NCI-H1694 treated with DMSO at 0.1 percent for 48 hours (cell line): ENCODE measurements around the gene MYDGF.

Source experiments
- DNase-seq: peaks from one replicate; lab custom pipeline; 2025; lab: John Stamatoyannopoulos, UW

Gene MYDGF

DNA sequence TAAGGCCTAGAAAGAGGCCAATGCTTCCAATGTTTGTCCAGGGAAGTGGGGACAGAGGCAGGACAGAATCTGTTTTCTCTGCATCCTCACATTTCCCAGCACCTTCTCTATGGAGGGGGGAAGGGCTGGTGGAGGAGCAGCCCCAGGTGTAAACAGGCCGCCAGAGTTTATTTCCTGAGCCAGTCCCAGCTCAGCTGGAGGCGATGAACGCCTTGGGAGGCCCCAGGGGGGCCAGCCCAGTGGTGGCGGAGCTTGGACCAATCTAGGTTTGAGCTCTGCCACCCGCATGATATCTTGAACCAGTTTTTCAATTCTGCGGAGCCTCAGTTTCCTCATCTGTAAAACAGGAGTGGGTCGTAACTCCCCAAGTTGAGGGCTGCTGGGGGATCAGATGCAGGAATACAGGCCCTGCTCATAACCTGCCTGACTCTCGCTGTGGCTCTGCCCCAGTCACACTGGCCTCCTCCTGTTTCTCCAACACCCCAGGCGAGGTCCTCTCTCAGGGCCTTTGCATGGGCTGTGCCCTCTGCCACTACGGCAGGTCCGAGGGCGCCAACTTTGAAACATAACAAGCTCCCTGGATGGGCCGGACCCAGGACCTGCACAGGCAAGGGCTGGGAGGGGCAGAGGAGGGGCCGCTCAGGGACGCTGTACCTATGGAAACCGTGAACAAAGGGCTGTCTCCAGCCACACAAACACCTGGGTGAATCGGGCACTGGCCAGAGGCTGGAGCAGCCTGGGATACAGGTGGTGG lies 29.7 kb downstream of the MYDGF start:
- no peak for DNase-seq

DNA sequence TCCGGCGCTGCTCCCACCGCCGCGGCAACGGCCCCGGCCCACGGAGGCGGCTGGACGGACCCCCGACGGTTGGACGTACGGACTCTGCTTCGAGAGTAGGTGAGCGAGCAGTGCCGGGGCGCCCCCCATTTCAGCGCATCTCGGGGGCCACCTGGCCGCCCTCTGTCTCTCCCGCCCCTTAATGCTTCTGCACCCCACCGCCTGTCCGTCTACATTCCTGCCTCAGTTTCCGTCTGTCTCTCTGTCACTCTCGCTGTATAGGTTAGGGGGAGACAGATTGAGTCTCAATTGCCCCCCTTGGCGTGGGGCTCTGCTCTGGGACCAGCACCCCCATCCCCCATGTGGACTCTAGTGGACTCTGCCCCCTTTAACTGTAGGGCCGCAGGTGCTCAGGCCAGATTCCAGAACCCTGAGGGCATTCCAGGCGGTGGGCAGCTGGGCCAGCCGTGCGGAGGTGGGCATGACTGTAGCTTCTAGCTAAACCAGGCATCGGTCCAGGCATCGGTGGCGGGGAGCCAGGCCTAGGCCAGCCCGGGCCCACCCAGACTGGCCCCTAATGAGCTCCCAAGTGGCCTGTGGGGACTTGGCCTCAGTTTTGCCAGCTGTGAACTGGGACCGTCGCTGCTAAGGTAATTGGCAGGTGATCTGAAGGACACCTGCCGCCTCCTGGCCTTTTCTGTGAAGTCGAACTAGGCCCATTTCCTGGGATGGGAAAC lies 30.5 kb downstream of the MYDGF start:
- no peak for DNase-seq

GRCh38 chr19:4638828-4639530 lies 31.2 kb downstream of the MYDGF start, which contains the start of gene TNFAIP8L1:
TNFAIP8L1 (plus strand) TSS chr19:4639516; CDS start chr19:4651870, 12,354 bp downstream.
- peak; percentile 71 for DNase-seq

DNA sequence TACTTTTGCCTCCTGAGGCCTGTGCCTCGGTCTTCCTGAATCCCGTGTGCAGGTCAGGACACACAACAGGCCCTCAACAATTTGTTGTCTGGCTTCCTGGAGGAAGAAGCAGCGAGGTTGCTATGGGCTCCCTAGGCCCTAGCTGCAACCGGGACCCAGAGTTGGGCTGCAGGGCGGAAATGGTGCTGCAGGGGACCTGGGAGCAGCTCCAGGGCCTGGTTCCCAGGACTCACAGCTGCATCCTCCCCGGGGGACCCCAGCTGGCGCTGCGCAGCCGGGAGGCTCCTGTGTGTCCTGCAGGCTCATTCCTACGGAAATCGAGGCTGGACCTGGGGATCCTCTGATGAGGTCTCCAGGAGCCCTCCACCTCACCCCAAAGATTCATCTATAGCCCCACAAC lies 31.8 kb downstream of the MYDGF start:
- no peak for DNase-seq

DNA sequence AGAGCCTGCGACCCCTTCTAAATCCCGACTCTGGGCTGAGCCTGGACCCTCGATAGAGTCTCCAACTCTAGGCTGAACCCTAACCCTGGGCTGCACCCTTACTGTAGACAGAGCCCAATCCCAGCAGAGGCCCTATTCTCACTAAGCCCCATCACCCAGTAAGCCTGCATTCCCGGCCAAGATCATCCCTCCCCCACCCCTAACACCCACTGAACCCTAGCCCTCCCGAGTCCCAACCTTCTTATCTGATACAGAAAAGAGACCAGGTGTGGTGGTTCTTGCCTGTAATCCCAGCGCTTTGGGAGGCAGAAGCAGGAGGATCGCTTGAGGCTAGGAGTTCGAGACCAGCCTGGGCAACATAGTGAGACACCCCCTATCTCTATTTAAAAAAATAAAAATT lies 33.4 kb downstream of the MYDGF start:
- DNase-seq = no peak

DNA sequence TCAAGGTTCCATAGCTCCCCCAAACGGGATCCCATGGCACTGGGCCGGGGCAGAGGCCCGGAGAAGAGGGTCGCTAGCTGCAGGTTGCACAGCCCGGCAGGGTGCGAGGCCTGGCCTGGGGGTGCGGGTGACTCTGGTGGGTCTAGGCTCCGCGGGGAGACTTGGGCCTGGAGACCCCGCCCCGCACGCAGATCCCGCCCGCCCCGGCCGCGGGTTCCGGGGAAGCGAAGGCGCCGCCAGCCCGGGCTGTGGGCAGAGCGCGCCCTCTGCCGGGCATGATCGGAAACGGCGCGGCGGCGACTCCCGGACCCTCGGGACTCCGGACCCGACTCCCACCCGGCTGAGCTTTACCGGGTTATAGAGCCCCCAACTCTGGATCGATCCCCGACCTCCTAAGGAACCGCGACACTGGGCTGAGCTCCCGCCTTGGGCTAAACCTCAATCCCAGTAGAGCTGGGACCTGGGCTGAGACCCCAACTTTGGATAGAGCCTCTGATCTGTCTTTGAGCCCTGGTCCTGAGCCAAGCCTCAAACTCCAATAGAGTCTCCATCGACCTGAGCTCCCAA lies 33.9 kb downstream of the MYDGF start:
- peak; percentile 10 for DNase-seq

- DNase-seq = peak; percentile 12
Observed at GRCh38 chr19:4635754-4636116, 34.4 kb downstream of the MYDGF start.

DNA sequence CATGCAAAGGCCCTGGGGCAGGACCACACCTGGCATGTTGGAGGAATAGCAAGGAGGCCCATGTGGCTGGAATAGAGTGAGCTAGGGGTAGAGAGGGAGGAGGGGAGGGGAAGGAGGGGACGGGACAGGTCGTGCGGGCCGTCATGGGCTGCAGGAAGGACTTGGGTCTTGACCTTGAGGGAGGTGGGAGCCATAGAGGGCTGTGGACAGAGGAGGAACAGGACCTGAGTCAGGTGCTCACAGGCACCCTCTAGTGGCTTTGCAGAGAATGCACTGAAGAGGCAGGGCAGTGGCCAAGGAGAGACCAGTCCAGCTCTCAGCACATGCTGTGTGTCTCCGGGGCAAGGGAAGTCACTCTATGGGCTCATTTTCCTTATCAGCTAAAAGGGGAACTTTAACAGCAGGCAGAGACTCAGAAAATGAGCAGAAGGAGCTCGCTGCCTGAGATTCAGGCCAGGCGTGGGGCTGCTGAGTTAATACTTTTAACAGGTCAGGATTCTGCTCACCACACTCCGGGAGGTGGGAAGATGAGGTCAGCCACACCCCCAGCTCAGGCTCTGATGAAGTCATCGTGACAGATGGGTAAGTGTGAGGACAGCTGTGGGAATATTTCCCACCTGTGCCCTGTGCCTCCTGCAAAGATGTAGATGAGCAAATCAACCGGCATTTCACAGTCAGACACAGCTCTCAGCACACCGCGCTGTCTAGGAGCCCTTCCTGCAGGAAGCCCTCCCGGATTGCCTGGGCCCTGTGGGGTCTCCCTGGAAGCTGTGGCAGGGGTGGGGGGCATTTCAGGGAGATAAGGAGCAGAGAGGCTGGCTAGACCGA lies 36.8 kb downstream of the MYDGF start:
- DNase-seq = peak; percentile 84

GRCh38 chr19:4624733-4625362 lies 45.3 kb downstream of the MYDGF start:
- DNase-seq = peak; percentile 26

DNA sequence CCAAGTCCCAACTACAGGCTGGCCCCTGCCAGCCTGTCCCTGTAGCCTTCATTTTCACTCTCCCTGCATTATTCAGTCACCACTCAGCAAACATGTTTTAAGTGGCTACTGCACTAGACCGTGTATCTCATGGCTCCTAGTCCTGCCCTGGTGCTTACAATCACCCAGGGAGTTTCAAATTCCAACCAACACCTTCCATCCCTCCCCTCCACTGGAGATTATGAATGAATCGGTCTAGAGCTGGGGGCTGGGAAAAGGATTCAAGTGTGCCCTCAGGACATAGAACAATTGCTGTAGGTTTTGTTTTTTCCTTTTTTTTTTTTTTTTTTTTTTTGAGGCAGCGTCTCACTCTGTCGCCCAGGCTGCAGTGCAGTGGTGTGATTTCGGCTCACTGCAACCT lies 45.8 kb downstream of the MYDGF start:
- no peak for DNase-seq

DNA sequence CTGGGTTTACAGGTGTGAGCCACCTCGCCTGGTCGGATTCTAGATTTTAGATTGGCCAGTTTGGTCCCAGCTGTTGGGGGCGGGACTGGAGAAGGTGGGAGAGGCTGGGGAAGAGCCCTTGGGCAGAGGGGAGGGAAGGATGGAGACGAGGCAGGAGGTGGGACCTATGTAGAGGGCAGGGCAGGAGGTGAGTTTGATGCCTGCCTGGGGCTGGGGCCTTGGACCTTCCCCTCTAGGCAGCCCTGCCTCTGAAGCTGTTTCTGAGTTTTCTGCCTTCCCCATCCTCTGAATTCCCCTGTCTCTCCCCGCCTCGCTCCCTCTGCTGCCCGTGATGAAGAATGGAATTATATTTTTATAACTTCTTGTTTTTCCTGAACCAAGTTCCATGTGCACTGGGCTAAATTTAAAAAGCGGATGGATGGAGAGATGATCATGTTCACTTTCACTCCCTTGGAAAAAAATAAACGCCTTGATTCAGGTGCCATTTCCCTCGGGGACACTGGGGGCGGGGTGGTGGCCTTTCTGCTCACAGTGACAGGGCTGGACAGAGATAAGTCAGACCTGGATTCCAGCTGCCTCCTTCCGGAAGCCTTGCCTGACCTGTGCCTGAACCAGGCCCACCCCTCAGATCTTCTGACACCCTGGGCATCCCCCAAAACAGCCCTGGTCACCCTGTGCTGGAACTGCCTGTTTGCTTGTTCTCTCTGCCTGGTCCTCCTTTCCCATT lies 47.3 kb downstream of the MYDGF start:
- no peak for DNase-seq

DNA sequence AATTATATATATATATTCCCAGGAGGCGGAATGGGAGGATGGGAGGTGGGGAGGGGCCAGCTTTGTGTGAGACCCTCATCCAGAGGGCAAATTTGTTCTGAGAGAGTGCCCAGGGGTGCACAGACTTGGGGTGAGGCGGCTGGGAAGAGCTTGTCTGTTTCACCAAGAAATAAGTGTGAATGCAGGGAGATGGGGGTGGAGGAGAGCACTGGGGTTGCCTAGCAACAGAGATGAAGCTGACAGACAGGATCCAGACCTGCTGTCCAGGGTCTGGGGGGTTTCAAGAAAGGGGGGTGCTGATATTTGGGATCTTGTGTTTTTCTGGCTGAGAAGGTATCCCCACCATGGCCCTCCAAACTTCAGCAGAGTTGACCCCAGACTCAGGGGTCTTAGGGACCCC lies 49.5 kb downstream of the MYDGF start:
- DNase-seq = no peak

GRCh38 chr19:4619668-4620294 lies 50.4 kb downstream of the MYDGF start:
- DNase-seq = no peak

- no peak for DNase-seq
Observed at GRCh38 chr19:4618019-4618418, 52.1 kb downstream of the MYDGF start.

GRCh38 chr19:4613254-4613751 lies 56.8 kb downstream of the MYDGF start:
- DNase-seq = no peak

DNA sequence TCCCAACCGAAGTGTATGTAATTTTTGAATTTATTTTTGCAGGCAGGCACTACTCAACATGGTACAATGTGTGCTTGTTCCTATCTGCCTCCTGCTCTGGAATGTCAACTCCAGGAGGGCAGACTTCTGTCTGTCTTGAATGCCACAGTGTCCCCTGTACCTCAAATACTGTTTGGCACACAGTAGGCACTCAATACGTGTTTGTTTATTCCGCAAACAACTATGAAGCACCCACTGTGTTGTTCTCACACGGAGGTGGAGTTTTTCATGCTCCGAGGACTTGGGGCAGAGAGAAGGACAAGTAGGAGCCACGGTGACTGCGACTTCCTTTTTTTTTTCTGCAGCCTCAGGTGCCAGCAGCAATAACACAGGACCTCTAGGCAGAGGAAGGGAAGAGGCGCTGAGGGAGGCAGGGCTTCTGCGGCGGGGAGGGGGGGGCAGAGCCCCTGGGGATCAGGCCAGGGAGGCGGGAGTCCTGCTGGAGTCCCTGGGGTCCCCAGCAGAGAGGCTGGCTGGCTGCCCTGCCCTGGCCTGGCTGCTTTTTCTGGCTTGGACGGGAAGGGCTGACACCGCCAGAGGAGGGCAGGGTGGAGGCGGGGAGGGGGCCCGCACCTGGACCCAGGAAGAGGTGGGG lies 60.1 kb downstream of the MYDGF start:
- DNase-seq = no peak
